Neural progenitor cell (in vitro differentiated cells): ENCODE data around the gene FOXL3. TPM values are rescaled to one million over a fixed set of nuclear protein-coding genes. Genes with fewer than 3 reads are reported as not detected.
"Not testable (repeated sequence)": the region's sequence is repeated elsewhere in the genome, so short reads cannot be mapped to it uniquely, and the experiment has no call there.

Experiments used
- DNase-seq: peaks from one replicate; pipeline ENCODE4 v3.0.0-alpha.2; 2016; ENCODE audit warnings: low spot score
- H2AFZ ChIP-seq: fragments of 200-600 bp; sonication (generic); replicated peaks from 2 replicates; pipeline ENCODE4 v1.6.1; 2016; ENCODE audit warnings: antibody characterized with exemption
- H3F3A ChIP-seq: fragments of 200-600 bp; sonication (generic); 2 replicates; pipeline ENCODE4 v1.6.1; 2016; ENCODE audit warnings: antibody characterized with exemption, low read depth
- H3K27ac ChIP-seq: fragments of 200-600 bp; sonication (generic); 2 replicates; pipeline ENCODE4 v1.5.1; 2016; ENCODE audit warnings: mild to moderate bottlenecking
- H3K27me3 ChIP-seq: fragments of 200-600 bp; sonication (generic); 2 replicates; pipeline ENCODE4 v1.6.1; 2016; ENCODE audit warnings: mild to moderate bottlenecking, moderate library complexity
- H3K36me3 ChIP-seq: fragments of 200-600 bp; sonication (generic); 2 replicates; pipeline ENCODE4 v1.5.1; 2016
- H3K4me1 ChIP-seq: fragments of 200-600 bp; sonication (generic); 2 replicates; pipeline ENCODE4 v1.6.1; 2016; ENCODE audit warnings: mixed run types
- H3K4me2 ChIP-seq: fragments of 200-600 bp; sonication (generic); 2 replicates; pipeline ENCODE4 v1.6.1; 2016
- H3K4me3 ChIP-seq: fragments of 200-600 bp; sonication (generic); 2 replicates; pipeline ENCODE4 v1.5.1; 2016
- H3K79me2 ChIP-seq: fragments of 200-600 bp; sonication (generic); 2 replicates; pipeline ENCODE4 v1.6.1; 2016; ENCODE audit warnings: low read depth
- H3K9ac ChIP-seq: fragments of 200-600 bp; sonication (generic); 2 replicates; pipeline ENCODE4 v1.6.1; 2016
- H3K9me3 ChIP-seq: fragments of 200-600 bp; sonication (generic); 2 replicates; pipeline ENCODE4 v1.5.1; 2016; ENCODE audit warnings: low read depth
- H4K20me1 ChIP-seq: fragments of 200-600 bp; sonication (generic); 2 replicates; pipeline ENCODE4 v1.6.1; 2016; ENCODE audit warnings: low read depth
- H3K27ac Mint-ChIP-seq: 3 replicates; pipeline ENCODE4 v1.8.0; 2021; ENCODE audit warnings: mixed read lengths
- H3K27me3 Mint-ChIP-seq: 2 replicates; pipeline ENCODE4 v1.8.0; 2022; ENCODE audit warnings: low read depth, mild to moderate bottlenecking, inconsistent platforms, moderate library complexity, mixed read lengths; ENCODE audit not compliant: insufficient read depth
- H3K36me3 Mint-ChIP-seq: 3 replicates; pipeline ENCODE4 v1.8.0; 2021; ENCODE audit warnings: mixed read lengths
- H3K4me1 Mint-ChIP-seq: 3 replicates; pipeline ENCODE4 v1.8.0; 2021; ENCODE audit warnings: mixed read lengths
- H3K4me3 Mint-ChIP-seq: 3 replicates; pipeline ENCODE4 v1.8.0; 2021; ENCODE audit warnings: mild to moderate bottlenecking, moderate library complexity, mixed read lengths
- H3K9me3 Mint-ChIP-seq: 3 replicates; pipeline ENCODE4 v1.8.0; 2020; ENCODE audit warnings: mixed read lengths
- CTCF ChIP-seq: fragments of 200-600 bp; sonication (generic); IDR thresholded peaks from 2 replicates; pipeline ENCODE4 v1.5.1; 2017; ENCODE audit warnings: antibody characterized with exemption, mild to moderate bottlenecking
- EZH2 ChIP-seq: fragments of 200-600 bp; sonication (generic); IDR thresholded peaks from 2 replicates; pipeline ENCODE4 v1.6.1; 2017; ENCODE audit warnings: antibody characterized with exemption, mild to moderate bottlenecking, moderate library complexity
- EZH2phosphoT487 ChIP-seq: fragments of 200-600 bp; sonication (generic); IDR thresholded peaks from 2 replicates; pipeline ENCODE4 v1.6.1; 2017; ENCODE audit warnings: antibody characterized with exemption
- total RNA-seq: library from RNA; depleted of rRNA; stranded (reverse); fragments of >200 nt; gene quantifications from 2 replicates; pipeline ENCODE4 v1.2.3, GENCODE V29; 2015; ENCODE audit warnings: low replicate concordance

Gene FOXL3
- not detected in 2 replicates for total RNA-seq

GRCh38 chr7:289756-290553 lies at the start of gene FOXL3:
Gene FOXL3, plus strand, starts transcription at chr7:290170. Its CDS starts 0 bp downstream, at chr7:290170.
- Mint-ChIP-seq H3K27ac (no peak within 1 kb of the TSS), H3K9me3 (peaks cover 3% of the 10 kb centered on the region), H3K4me3 (no peak within 1 kb of the TSS), H3K27me3 (peaks cover 56% of the 10 kb centered on the region), H3K4me1 (no peaks in the 10 kb centered on the region), H3K36me3 (no peaks in the 10 kb centered on the region)
- Histone ChIP-seq H4K20me1 (no peaks in the 10 kb centered on the region), H3K4me3 (no peak within 1 kb of the TSS), H3K36me3 (no peaks in the 10 kb centered on the region), H3K4me2 (no peak within 1 kb of the TSS), H3K79me2 (no peaks in the 10 kb centered on the region), H3K9ac (no peak within 1 kb of the TSS), H2AFZ (no peak within 1 kb of the TSS), H3K9me3 (no peaks in the 10 kb centered on the region), H3K4me1 (no peaks in the 10 kb centered on the region), H3K27ac (no peak within 1 kb of the TSS), H3F3A (no peaks in the 10 kb centered on the region), H3K27me3 (no peaks in the 10 kb centered on the region)
- DNase-seq = no peak
- TF ChIP-seq EZH2 = no peak
- no peak for TF ChIP-seq EZH2phosphoT487
- no peak for TF ChIP-seq CTCF

- Histone ChIP-seq H3K4me1 (peaks cover 5% of the 10 kb centered on the region), H3K79me2 (no peaks in the 10 kb centered on the region), H3K4me2 (no peak overlapping the region), H3K9me3 (no peaks in the 10 kb centered on the region), H4K20me1 (no peaks in the 10 kb centered on the region), H2AFZ (no peak overlapping the region), H3K27me3 (no peaks in the 10 kb centered on the region), H3K36me3 (no peaks in the 10 kb centered on the region), H3K9ac (no peak overlapping the region), H3F3A (no peaks in the 10 kb centered on the region), H3K27ac (peak overlapping the region; percentile 41), H3K4me3 (no peak overlapping the region)
- H3K4me1 Mint-ChIP-seq = peaks cover 6% of the 10 kb centered on the region
- no peak for TF ChIP-seq CTCF
- no peaks in the 10 kb centered on the region for H3K36me3 Mint-ChIP-seq
- peak; percentile 24 for DNase-seq
- no peaks in the 10 kb centered on the region for H3K9me3 Mint-ChIP-seq
- no peak overlapping the region for H3K27ac Mint-ChIP-seq
- peaks cover 3% of the 10 kb centered on the region for H3K27me3 Mint-ChIP-seq
- H3K4me3 Mint-ChIP-seq = no peak overlapping the region
These were observed 49.0 kb upstream of the FOXL3 start for GRCh38 chr7:240887-241421.

GRCh38 chr7:241513-241912 lies 48.5 kb upstream of the FOXL3 start:
- Histone ChIP-seq H3K9me3 (no peaks in the 10 kb centered on the region), H3K9ac (no peak overlapping the region), H3F3A (no peaks in the 10 kb centered on the region), H3K4me2 (no peak overlapping the region), H3K36me3 (no peaks in the 10 kb centered on the region), H2AFZ (no peak overlapping the region), H3K4me1 (peaks cover 5% of the 10 kb centered on the region), H3K79me2 (no peaks in the 10 kb centered on the region), H4K20me1 (no peaks in the 10 kb centered on the region), H3K4me3 (no peak overlapping the region), H3K27ac (no peak overlapping the region), H3K27me3 (no peaks in the 10 kb centered on the region)
- DNase-seq = no peak
- peak overlapping the region; percentile 84 for H3K27ac Mint-ChIP-seq
- no peak overlapping the region for H3K4me3 Mint-ChIP-seq
- no peaks in the 10 kb centered on the region for H3K9me3 Mint-ChIP-seq
- H3K4me1 Mint-ChIP-seq = peaks cover 6% of the 10 kb centered on the region
- peaks cover 3% of the 10 kb centered on the region for H3K27me3 Mint-ChIP-seq
- no peaks in the 10 kb centered on the region for H3K36me3 Mint-ChIP-seq
- no peak for TF ChIP-seq EZH2phosphoT487
- TF ChIP-seq CTCF = no peak
- no peak for TF ChIP-seq EZH2

GRCh38 chr7:242826-243579 lies 47.0 kb upstream of the FOXL3 start:
- not testable (repeated sequence) for H3K36me3 ChIP-seq, H3K4me1 Mint-ChIP-seq, H3K4me3 ChIP-seq, H3K9ac ChIP-seq, H3K27me3 ChIP-seq, H3F3A ChIP-seq, H4K20me1 ChIP-seq, H3K36me3 Mint-ChIP-seq, H3K27me3 Mint-ChIP-seq, H3K27ac ChIP-seq, H3K9me3 Mint-ChIP-seq, DNase-seq, H3K79me2 ChIP-seq, H3K4me3 Mint-ChIP-seq, H3K9me3 ChIP-seq, H3K4me2 ChIP-seq, H3K4me1 ChIP-seq, H3K27ac Mint-ChIP-seq, H2AFZ ChIP-seq

GRCh38 chr7:243580-243978 lies 46.4 kb upstream of the FOXL3 start:
- not testable (repeated sequence) for DNase-seq, H4K20me1 ChIP-seq, H2AFZ ChIP-seq, H3K4me3 ChIP-seq, H3F3A ChIP-seq, H3K4me1 ChIP-seq, H3K27me3 Mint-ChIP-seq, H3K27ac Mint-ChIP-seq, H3K4me1 Mint-ChIP-seq, H3K4me2 ChIP-seq, H3K9me3 Mint-ChIP-seq, H3K27ac ChIP-seq, H3K36me3 Mint-ChIP-seq, H3K9ac ChIP-seq, H3K36me3 ChIP-seq, H3K4me3 Mint-ChIP-seq, H3K79me2 ChIP-seq, H3K9me3 ChIP-seq, H3K27me3 ChIP-seq
